Bone marrow (tissue), 2 donors: ENCODE data around the gene PITPNC1.
"Not testable (repeated sequence)": the region's sequence is repeated elsewhere in the genome, so short reads cannot be mapped to it uniquely, and the experiment has no call there.

Experiments
- DNase-seq, 2 donors: peaks; one replicate each; lab custom pipeline; 2025; lab: John Stamatoyannopoulos, UW

The PITPNC1 gene

DNA sequence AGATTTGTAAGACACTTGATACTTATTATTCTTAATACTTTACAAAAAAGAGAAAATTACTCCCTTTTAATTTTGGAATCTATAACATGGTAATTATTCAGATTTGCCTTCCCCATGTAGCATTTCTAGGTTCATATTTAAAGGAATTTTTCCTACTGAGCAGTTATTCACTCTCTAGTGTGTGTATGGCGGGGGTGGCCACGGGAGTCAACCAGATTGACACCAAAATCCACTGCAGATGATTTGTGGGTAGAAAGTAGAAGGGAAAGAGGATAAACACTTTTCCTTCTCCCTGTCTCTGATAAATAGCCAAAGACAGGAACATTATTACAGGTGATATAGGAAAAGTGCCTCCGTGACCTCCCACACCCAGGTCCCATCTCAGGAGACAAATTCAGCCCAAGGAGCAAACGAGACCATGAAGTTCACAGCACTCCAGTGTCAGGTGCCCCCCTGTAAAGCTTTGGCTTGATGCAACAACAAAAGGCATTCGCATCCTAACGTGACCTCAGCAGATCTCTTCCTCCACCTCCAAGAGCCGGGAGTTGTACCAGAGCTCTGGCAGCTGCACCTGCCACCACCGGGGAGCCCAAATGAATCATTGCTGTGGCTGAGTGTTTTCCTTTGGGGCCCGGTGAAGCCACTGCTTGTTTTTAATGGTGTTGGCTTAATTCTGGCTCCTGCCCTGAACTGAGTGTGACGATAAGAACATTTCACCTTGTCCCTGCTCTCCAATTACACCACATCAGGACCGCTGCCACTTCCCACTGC, 248.0 kb downstream of the PITPNC1 start:
- no peak for DNase-seq

- no peak for DNase-seq
Measured at GRCh38 chr17:67625971-67626370, 248.9 kb downstream of the PITPNC1 start.

- no peak for DNase-seq
Measured at GRCh38 chr17:67628580-67629013, 251.5 kb downstream of the PITPNC1 start.

DNA sequence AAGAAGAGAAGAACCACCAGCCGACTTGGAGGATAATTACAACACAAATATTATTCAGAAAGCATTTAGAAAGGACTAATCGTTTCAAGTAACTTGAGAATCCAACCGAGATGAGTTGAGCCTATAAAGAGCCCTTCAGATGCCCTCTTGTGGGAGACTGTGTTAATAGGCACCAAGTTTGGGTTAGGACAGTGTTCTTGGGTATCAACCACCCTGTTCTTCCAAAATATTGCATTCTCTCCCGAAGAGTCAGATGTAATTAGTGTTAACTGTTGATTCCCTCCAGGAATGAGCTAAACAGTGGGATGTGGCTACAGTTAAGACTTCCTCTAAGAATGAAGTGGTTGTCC, 252.9 kb downstream of the PITPNC1 start:
- no peak for DNase-seq

GRCh38 chr17:67630836-67631235, 253.8 kb downstream of the PITPNC1 start:
- not testable (repeated sequence) for DNase-seq

- no peak for DNase-seq
Measured at GRCh38 chr17:67632141-67632540, 255.1 kb downstream of the PITPNC1 start.

DNA sequence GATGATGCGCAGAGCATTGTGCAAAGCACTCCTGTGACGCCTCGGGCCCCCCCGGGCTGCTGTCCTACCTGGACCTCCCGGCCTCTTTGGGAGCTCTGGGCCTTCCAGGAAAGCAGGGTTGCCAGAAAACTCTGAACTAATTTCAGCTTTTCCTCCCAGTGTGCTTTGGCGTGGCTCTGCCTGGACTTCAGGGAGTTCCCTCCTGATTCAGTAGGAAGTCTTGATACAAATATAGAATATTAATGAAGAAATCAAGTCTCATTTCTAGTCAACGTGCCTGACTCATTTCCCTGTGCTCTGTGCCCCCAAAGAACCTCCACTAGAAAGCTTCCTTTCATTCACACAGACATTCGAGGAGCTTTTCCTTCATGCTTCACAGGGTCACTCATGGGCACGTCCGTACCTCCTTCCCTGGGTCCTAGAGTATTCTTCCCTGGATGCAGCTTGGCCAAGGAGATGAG, 256.7 kb downstream of the PITPNC1 start:
- DNase-seq, result no peak

DNA sequence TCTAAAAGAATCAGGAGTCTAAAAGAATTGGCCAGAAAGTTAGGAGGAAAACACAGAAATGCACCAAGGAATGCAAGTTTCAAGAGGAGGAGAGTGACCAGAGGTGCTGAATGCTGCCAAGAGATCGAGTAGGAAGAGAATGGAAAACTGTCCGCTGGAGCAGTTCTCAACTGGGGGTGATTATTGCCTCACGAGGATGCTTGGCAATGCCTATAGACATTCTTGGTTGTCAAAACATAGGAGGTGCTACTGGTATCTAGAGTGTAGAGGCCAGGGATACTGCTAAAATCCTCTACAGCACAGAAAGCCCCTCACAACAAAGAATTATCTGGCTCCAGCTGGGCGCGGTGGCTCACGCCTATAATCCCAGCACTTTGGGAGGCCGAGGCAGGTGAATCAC, 258.6 kb downstream of the PITPNC1 start:
- DNase-seq, result no peak

- no peak for DNase-seq
Measured at GRCh38 chr17:67636312-67636711, 259.2 kb downstream of the PITPNC1 start.

DNA sequence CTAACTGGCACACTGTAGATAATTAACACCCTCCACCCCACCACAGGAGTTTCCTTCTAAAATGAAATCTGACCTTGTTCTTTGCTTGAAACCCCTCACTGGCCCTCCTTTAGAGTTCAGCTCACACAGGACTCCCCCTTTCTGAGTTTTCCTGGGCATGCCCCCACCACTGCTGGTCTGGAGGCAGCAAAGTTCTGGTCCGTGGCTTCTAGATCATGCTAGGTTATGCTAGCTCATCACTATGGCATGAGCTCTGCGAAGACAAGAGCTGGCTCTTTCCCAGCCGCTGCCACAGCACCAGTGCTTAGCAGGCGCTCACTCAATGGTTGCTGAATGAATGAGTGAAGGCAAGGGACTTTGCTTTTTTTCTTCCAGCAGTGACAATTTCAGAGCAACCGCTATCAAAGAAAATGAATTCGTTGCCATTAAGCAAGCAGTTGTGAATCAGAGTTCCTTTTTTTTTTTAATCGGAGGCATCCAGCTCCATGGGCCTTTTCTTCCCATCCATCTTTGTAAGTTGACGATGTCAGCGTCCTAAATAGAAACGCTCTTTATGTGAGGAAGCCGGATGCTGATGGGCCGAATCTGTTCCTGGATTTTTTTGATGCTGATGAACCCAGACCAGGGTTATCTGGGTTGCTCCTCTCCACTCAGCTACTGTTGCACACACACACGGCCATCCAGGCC, 259.9 kb downstream of the PITPNC1 start:
- DNase-seq, result no peak

DNA sequence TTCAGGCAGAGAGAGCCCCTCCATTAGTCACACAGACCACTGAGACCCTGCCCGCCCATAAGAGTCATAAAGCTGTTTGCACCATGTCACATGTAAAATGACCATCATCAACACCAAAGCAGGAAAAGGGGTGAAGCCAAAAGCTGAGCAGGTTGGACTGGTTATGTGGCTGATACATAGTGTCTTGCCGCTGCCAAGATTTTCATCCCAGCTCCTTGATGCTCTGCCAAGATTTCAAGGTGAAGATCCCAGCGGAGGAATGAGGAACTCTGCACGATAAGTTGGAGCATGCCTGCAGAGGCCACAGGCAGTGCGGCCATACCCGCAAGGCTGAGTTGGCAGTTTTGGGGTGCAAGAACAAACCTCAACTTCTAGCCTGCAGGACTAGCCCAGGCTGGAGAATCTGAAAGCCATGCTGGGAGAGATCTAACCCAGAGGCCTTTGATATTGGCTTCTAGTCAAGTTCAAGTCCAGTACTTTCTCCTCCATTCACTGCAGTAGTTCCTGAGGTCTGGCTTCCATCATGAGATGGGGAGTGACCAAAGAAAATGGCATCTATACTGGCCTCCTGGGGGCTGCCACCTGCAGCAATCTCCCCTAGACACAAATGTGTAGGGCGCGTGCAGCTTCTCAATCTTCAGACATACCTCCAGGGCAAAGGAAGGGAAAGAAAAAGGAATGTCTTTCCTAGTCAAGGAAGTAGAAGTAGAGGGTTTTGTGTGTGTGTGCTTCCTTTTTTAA, 261.0 kb downstream of the PITPNC1 start:
- DNase-seq, result no peak

DNA sequence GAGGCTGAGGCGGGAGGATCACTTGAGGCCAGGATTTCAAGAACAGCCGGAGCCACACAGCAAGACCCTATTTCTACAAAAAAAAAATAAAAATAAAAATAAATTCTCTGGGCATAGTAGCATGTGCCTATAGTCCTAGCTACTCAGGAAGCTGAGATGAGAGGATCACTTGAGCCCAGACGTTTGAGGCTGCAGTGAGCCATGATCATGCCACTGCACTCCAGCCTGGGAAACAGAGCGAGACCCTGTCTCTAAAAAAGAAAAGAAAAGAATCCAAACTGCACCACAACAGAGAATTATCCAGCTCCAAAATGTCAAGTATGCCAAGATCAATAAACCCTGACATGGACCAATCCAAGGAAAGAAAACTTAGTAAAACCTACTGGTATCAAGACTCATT, 261.8 kb downstream of the PITPNC1 start:
- no peak for DNase-seq

GRCh38 chr17:67639555-67639954, 262.5 kb downstream of the PITPNC1 start:
- no peak for DNase-seq

- DNase-seq, result no peak
Measured at GRCh38 chr17:67639979-67640378, 262.9 kb downstream of the PITPNC1 start.

- no peak for DNase-seq
Measured at GRCh38 chr17:67642488-67642887, 265.4 kb downstream of the PITPNC1 start.

- no peak for DNase-seq
Measured at GRCh38 chr17:67644061-67644460, 267.0 kb downstream of the PITPNC1 start.

GRCh38 chr17:67645195-67645594, 268.1 kb downstream of the PITPNC1 start:
- DNase-seq, result not testable (repeated sequence)

DNA sequence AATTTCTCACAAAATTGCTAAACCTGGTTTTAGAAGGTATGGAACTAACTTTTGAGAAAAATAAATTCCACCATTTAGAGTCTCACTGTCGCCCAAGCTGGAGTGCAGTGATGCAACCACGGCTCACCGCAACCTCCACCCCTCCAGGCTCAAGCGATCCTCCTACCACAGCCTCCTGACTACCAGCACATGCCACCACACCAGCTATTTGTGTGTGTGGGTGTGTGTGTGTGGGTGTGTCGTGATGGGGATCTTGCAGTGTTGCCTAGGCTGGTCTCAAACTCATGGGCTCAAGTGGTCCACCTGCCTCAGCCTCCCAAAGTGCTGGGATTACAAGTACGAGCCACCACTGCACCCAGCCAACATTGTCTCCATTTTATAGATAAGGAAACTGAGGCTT, 269.4 kb downstream of the PITPNC1 start:
- DNase-seq, result no peak

- no peak for DNase-seq
Measured at GRCh38 chr17:67647482-67647881, 270.4 kb downstream of the PITPNC1 start.

DNA sequence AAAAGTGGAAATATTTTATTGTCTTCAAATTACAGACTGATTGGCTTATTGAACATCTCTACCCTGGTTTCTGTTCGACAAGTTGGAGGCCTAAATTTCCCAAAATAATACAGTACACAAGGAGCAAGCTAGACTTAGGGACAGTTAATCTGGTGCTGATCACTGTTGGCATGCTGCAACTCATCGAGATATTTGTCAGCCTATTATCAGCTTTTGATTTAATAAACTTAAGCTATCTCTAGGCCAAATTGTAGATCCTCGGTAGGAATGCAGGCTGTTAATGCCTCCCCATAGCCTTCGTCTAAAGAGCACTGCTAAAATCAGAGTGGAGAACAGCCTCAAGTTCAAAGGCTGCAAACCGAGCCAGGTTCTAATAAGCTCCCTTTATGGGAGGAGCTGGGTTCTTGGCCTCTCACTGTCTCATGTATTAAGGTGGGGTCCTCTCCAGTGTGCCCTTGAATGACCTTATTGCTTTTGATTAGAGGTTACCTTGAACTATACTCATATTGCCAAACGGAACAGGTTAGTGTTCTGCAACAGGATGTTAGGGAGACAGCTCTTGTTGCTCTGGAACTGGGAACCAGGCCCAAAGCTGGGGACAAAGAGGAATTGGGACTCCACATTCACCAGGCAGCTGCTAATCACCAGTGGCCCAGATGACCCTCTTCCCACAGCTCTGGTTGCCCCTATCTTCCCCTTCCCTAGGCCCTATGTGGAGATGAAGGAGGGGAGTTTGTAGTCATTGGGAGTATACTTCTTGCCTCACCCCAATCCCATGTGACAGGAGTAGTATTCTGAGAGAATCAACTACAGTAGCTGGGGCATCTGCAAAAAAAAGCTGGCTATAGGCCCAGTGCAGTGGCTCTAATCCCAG, 271.2 kb downstream of the PITPNC1 start:
- no peak for DNase-seq

DNA sequence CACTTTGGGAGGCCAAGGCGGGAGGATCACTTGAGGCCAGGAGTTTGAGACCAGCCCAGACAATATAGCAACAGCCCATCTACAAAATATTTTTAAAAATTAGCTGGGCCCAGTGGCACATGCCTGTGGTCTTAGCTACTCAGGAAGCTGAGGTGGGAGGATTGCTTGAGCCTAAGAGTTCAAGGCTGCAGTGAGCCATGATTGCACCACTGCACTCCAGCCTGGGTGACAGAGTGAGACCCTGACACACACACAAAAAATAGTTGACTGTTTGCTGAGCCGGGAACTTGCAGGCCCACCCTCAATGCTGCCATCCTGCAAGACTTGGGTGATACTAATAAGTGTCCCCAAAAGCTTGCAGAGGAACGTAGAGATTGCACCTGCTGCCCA, 271.8 kb downstream of the PITPNC1 start:
- DNase-seq, result not testable (repeated sequence)

GRCh38 chr17:67649891-67650290, 272.8 kb downstream of the PITPNC1 start:
- no peak for DNase-seq
